Karpas-422 (cell line): ENCODE data around the gene RBM41. TPM values are rescaled to one million over a fixed set of nuclear protein-coding genes. Genes with fewer than 3 reads are reported as not detected.
A peak's percentile ranks its signal among the peaks of the same experiment; 100 is the strongest.
"Not testable (repeated sequence)": the region's sequence is repeated elsewhere in the genome, so short reads cannot be mapped to it uniquely, and the experiment has no call there.

Experiments used
- DNase-seq: peaks from one replicate; pipeline ENCODE4 v3.0.0-alpha.2; 2015
- H2AFZ ChIP-seq: fragments of 200-600 bp; sonication (generic); 2 replicates; pipeline ENCODE4 v1.6.1; 2014; ENCODE audit warnings: antibody characterized with exemption, low read length, mixed read lengths
- H3K27ac ChIP-seq: fragments of 200-600 bp; sonication (generic); 2 replicates; pipeline ENCODE4 v1.5.1; 2014; ENCODE audit warnings: mild to moderate bottlenecking, low read length, moderate library complexity
- H3K27me3 ChIP-seq: fragments of 200-600 bp; sonication (generic); 2 replicates; pipeline ENCODE4 v1.6.1; 2014; ENCODE audit warnings: low read length, mixed read lengths
- H3K36me3 ChIP-seq: fragments of 200-600 bp; sonication (generic); 2 replicates; pipeline ENCODE4 v1.6.1; 2014; ENCODE audit warnings: low read length, mixed read lengths; ENCODE audit not compliant: insufficient read depth
- H3K4me1 ChIP-seq: fragments of 200-600 bp; sonication (generic); 2 replicates; pipeline ENCODE4 v1.6.1; 2014; ENCODE audit warnings: mild to moderate bottlenecking, low read length, mixed read lengths
- H3K4me2 ChIP-seq: fragments of 200-600 bp; sonication (generic); 2 replicates; pipeline ENCODE4 v1.6.1; 2014; ENCODE audit warnings: low read length, low read depth, mild to moderate bottlenecking; ENCODE audit not compliant: poor library complexity, severe bottlenecking
- H3K4me3 ChIP-seq: fragments of 200-600 bp; sonication (generic); 2 replicates; pipeline ENCODE4 v1.5.1; 2014; ENCODE audit warnings: mild to moderate bottlenecking, antibody characterized with exemption, low read length, mixed read lengths
- H3K79me2 ChIP-seq: fragments of 200-600 bp; sonication (generic); 2 replicates; pipeline ENCODE4 v1.6.1; 2014; ENCODE audit warnings: mild to moderate bottlenecking, low read length, mixed read lengths
- H3K9ac ChIP-seq: fragments of 200-600 bp; sonication (generic); 2 replicates; pipeline ENCODE4 v1.6.0; 2014; ENCODE audit warnings: low read length
- H3K9me2 ChIP-seq: fragments of 200-600 bp; sonication (generic), shearing (Covaris generic); replicated peaks from 2 replicates; pipeline ENCODE4 v1.6.0; 2014; ENCODE audit warnings: mild to moderate bottlenecking, low read length, moderate library complexity; ENCODE audit not compliant: insufficient read depth
- H3K9me3 ChIP-seq: fragments of 300-700, 200-600 bp; sonication (generic); 2 replicates; pipeline ENCODE4 v1.6.1; 2014; ENCODE audit warnings: low read length, mixed read lengths
- H4K20me1 ChIP-seq: fragments of 200-600 bp; sonication (generic); 2 replicates; pipeline ENCODE4 v1.6.1; 2014; ENCODE audit warnings: mild to moderate bottlenecking, antibody characterized with exemption, low read length, low read depth; ENCODE audit not compliant: insufficient read depth
- total RNA-seq: library from RNA; depleted of rRNA; stranded (reverse); fragments of >200 nt; shearing (Covaris generic); gene quantifications from 2 replicates; pipeline ENCODE4 v1.2.3, GENCODE V29; 2014; ENCODE audit warnings: low replicate concordance; rRNA removed

The RBM41 gene
- 15.6 and 22.0 TPM in 2 replicates for total RNA-seq

DNA sequence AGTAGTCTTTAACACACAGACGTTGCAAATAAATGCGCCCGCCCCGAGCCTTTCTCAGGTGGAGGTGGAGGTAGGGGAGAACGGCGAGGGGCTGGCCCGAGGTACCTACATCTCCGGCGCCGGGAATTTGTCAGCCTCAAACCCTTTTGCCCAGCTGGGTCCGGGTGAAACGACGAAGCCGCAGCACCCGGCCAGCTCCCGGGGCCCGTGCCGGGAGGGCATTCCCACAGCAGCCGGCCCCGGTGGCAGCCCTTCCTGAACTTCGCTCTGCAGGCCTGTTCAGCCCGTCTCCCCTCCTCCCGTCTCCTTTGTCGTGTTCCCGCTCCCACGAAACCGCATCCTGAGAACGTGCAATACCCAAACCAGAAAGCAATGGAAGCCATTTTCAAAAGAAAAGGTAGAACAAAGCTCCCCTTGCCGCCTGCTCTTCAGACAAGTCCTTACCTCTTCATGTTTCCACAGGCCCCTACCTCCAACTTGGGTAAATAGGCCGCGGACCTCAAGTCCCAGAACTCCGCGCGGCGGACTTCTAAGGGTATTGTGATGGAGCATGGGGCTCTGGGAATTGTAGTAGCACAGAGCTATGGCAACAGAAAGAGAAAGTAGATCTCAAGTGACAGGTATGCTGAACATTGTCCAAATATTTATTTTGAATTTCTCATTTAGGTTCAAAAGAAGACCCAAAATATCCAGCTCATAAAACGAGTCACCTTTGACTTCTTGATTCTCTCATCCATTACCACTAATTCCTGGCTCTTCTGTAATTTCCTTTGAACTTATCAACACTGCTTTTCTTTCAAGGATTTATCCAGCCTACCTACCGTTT lies at the start of gene RBM41:
RBM41 (minus strand) TSS at position 501 of the 826 bp plus-strand sequence; CDS start at position 452, 49 bp downstream.
- peaks cover 20% of the 10 kb centered on the region for H3K4me1 ChIP-seq

DNA sequence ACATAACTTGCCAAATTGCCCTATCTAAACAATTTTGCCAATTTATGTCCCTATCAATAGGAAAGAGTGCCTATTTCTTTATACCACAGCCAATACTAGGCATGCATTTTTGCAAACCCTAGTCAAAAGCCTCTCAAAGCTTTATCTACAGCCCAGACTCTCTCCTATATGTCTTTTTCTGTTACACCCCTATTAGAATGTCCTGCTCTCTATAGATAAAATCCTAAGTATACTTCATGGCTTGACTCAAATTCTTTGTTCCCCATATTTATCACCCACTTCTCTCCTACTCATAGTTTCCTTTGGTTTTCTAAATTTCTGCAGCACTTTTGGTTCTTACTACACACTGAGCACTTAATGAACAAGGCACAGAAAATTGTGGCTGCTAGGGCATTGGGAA lies 49.6 kb upstream of the RBM41 start:
- no peak overlapping the region for H3K27ac ChIP-seq
- H3K79me2 ChIP-seq = no peaks in the 10 kb centered on the region

More for the DNA sequence above, at the start of gene RBM41:
- H3K79me2 ChIP-seq = peaks cover 19% of the 10 kb centered on the region
- H3K9ac ChIP-seq = peak within 1 kb of the TSS; percentile 70
- peak; percentile 90 for DNase-seq
- H2AFZ ChIP-seq = no peak within 1 kb of the TSS
- H3K4me2 ChIP-seq = peak within 1 kb of the TSS; percentile 61
- H3K27ac ChIP-seq = 0 out of 2 replicates have a peak within 1 kb of the TSS, but pooled peaks have one; percentile 1
- peak within 1 kb of the TSS; percentile 64 for H3K4me3 ChIP-seq
- H3K9me3 ChIP-seq = no peaks in the 10 kb centered on the region
- no peaks in the 10 kb centered on the region for H3K9me2 ChIP-seq
- H3K36me3 ChIP-seq = peaks cover 9% of the 10 kb centered on the region; the same call in 1 of the 2 replicates
- no peaks in the 10 kb centered on the region for H4K20me1 ChIP-seq
- no peaks in the 10 kb centered on the region for H3K27me3 ChIP-seq

GRCh38 chrX:107167163-107167921 lies 48.7 kb upstream of the RBM41 start:
- DNase-seq = no peak
- no peaks in the 10 kb centered on the region for H3K79me2 ChIP-seq

More for the DNA sequence above, 49.6 kb upstream of the RBM41 start:
- Histone ChIP-seq H3K9me2 (no peaks in the 10 kb centered on the region), H3K27me3 (no peaks in the 10 kb centered on the region), H3K9me3 (no peaks in the 10 kb centered on the region), H3K4me2 (no peak overlapping the region), H3K4me1 (peaks cover 5% of the 10 kb centered on the region), H3K4me3 (no peak overlapping the region), H3K36me3 (no peaks in the 10 kb centered on the region), H4K20me1 (no peaks in the 10 kb centered on the region), H3K9ac (no peak overlapping the region), H2AFZ (no peak overlapping the region)
- no peak for DNase-seq

DNA sequence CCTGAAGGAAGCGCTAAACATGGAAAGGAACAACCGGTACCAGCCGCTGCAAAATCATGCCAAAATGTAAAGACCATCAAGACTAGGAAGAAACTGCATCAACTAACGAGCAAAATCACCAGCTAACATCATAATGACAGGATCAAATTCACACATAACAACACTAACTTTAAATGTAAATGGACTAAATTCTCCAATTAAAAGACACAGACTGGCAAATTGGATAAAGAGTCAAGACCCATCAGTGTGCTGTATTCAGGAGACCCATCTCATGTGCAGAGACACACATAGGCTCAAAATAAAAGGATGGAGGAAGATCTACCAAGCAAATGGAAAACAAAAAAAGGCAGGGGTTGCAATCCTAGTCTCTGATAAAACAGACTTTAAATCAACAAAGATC lies 39.0 kb upstream of the RBM41 start:
- not testable (repeated sequence) for DNase-seq, H3K36me3 ChIP-seq, H3K27ac ChIP-seq, H3K79me2 ChIP-seq, H3K9ac ChIP-seq, H3K4me1 ChIP-seq, H3K4me2 ChIP-seq, H3K9me2 ChIP-seq, H2AFZ ChIP-seq, H3K4me3 ChIP-seq, H3K27me3 ChIP-seq, H3K9me3 ChIP-seq, H4K20me1 ChIP-seq

More at GRCh38 chrX:107167163-107167921, 48.7 kb upstream of the RBM41 start:
- Histone ChIP-seq H3K9ac (no peak overlapping the region), H3K27me3 (no peaks in the 10 kb centered on the region), H3K9me3 (no peaks in the 10 kb centered on the region), H3K4me1 (peaks cover 5% of the 10 kb centered on the region), H4K20me1 (no peaks in the 10 kb centered on the region), H3K4me2 (no peak overlapping the region), H3K9me2 (no peaks in the 10 kb centered on the region), H3K27ac (no peak overlapping the region), H3K4me3 (no peak overlapping the region), H3K36me3 (no peaks in the 10 kb centered on the region), H2AFZ (no peak overlapping the region)

- H3K36me3 ChIP-seq, H3K9me2 ChIP-seq, H4K20me1 ChIP-seq, H3K9ac ChIP-seq, DNase-seq, H2AFZ ChIP-seq, H3K9me3 ChIP-seq, H3K27ac ChIP-seq, H3K4me1 ChIP-seq, H3K79me2 ChIP-seq, H3K27me3 ChIP-seq: not testable (repeated sequence)
- Histone ChIP-seq H3K4me3 (peak overlapping the region; percentile 39), H3K4me2 (peak overlapping the region; percentile 55)
Measured at GRCh38 chrX:107155621-107156430, 37.2 kb upstream of the RBM41 start.

DNA sequence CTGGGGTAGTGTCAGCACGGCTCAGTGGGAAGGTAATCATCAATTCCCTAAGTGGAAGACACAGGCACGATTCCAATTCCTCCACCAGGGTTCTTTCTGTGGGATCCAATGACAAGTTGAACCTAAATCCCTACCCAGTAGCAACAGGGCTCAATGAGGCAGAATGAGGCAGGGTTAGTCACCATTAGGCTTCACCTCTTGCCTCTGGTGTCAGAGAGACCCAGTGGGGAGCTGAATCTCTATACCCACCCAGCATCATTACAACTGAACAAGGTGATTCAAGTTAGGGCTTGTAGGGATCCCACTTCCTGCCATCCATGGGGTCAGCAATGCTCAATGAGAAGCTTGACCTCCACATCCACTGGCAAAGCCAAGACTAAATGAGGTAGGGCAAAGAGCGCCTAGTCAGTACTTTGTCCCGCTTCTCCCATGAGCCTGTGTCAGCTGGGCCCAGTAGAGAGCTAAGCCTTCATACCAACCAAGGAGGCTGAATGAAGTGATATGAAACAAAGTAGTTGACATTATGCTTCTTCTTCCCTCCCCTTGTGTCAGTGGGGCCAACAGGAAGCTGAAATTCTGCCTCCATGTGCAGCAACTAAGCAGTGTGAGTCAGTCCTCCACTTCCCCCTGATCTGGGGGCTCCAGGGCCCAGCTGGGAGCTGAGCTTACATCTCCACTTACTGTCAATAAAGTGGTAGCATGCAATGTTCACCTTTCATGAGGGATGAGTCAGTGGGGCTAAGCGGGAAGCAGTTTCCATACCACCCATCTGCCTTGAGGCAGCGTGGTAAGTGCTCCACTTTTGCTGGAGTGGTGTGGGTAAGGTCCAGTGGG lies 36.4 kb upstream of the RBM41 start:
- Histone ChIP-seq H3K27me3 (no peaks in the 10 kb centered on the region), H3K36me3 (no peaks in the 10 kb centered on the region), H2AFZ (no peak overlapping the region), H3K27ac (no peak overlapping the region), H4K20me1 (no peaks in the 10 kb centered on the region), H3K4me2 (peak overlapping the region; percentile 55), H3K9me3 (no peaks in the 10 kb centered on the region), H3K4me3 (peak overlapping the region; percentile 39), H3K4me1 (0 out of 2 replicates have a peak, but pooled peaks cover 3% of the 10 kb centered on the region), H3K79me2 (no peaks in the 10 kb centered on the region), H3K9me2 (no peaks in the 10 kb centered on the region), H3K9ac (no peak overlapping the region)
- DNase-seq = no peak

DNA sequence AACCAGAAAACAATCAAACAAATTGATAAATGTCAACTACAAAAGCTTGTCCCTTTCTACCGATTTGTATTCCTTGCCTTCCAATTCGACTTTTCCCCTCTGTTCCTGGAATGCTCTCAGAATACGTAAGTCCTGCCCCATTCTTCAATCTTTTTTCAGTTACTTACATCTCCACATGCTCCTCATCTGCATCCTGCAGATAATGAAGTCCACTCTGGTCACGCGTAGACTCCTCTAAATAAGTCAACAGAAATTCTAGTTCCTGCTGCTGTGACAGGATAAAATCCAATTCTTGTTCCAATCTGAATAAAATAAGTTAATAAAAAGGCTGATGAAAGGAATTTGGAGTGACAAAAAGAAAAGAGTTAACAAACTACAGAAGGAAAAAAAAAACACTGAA lies 34.4 kb upstream of the RBM41 start:
- H3K9me3 ChIP-seq = no peaks in the 10 kb centered on the region
- H3K4me2 ChIP-seq = no peak overlapping the region
- no peak overlapping the region for H2AFZ ChIP-seq

More for the DNA sequence above, 34.4 kb upstream of the RBM41 start:
- Histone ChIP-seq H3K79me2 (no peaks in the 10 kb centered on the region), H3K27me3 (no peaks in the 10 kb centered on the region), H3K9me2 (no peaks in the 10 kb centered on the region), H3K36me3 (no peaks in the 10 kb centered on the region), H3K27ac (no peak overlapping the region), H3K9ac (no peak overlapping the region), H3K4me3 (no peak overlapping the region), H3K4me1 (0 out of 2 replicates have a peak, but pooled peaks cover 3% of the 10 kb centered on the region), H4K20me1 (no peaks in the 10 kb centered on the region)
- no peak for DNase-seq
